ENCODE measurements around the gene PPP3R1. TPM values are rescaled to one million over a fixed set of nuclear protein-coding genes. Genes with fewer than 3 reads are reported as not detected.

Gene PPP3R1
- total and polyA plus RNA-seq, 9 of the 15 experiments (the other 6 are each of a cell fraction or from before 2014, with no cell fraction given) = 3.7 to 70.0 (median 24.8) TPM

DNA sequence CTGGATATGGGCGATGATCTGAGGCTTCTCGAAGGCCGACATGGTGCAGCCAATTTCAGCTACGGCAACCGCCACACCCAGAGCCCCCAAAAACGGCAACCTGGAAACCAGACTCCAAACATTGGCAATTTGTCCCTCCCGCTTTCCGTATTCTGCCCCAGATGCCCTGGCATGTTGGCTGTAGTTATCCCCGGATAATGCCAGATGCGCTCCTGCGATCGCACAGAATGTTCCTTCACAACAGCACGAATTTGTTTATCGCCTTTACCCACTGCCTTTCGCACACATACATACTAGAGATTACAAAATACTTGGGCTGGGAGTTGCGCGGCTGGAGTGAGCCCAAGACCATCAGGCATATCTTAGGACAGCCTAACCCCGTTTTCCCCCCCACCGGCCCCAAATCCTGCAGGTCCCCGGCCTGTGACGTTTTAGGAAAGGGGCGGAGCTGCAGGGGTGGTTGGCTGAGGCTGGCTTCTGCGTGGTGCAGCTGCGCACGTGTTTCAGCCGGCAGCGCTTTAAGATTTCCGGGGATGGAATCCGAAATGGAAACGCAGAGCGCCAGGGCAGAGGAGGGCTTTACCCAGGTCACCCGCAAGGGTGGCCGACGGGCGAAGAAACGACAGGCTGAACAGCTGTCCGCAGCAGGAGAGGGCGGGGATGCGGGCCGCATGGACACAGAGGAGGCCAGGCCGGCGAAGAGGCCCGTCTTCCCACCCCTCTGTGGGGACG is 94.8 kb downstream of the PPP3R1 start, which contains the start of gene PNO1 (continued):
- TF ChIP-seq SMARCE1 (IDR thresholded peaks at IDR 0.05) (no peak; the same call in 1 of the 2 replicates), MCM3 (IDR thresholded peaks at IDR 0.05) (no peak), NBN (IDR thresholded peaks at IDR 0.05; ENCODE audit: low read depth) (no peak; the same call in 1 of the 2 replicates), FOXJ3 (CRISPR knock-in tag; IDR thresholded peaks at IDR 0.05) (no peak), ZNF75A (CRISPR knock-in tag; IDR thresholded peaks at IDR 0.05) (no peak), FOXA1 (IDR thresholded peaks at IDR 0.05; ENCODE audit: borderline replicate concordance) (no peak), HMG20B (CRISPR knock-in tag; IDR thresholded peaks at IDR 0.05) (no peak), NEUROD1 (IDR thresholded peaks at IDR 0.05; ENCODE audit: borderline replicate concordance, low read depth, low read length, partially characterized antibody) (peak; percentile 83), JUNB (CRISPR knock-in tag; conservative IDR thresholded peaks at IDR 0.05) (no peak), NR2C2 (CRISPR knock-in tag; IDR thresholded peaks at IDR 0.05) (no peak), NR2C2 (tag; IDR thresholded peaks at IDR 0.05) (peak; percentile 80), ZFP30 (CRISPR knock-in tag; IDR thresholded peaks at IDR 0.05; ENCODE audit: borderline replicate concordance) (no peak), ZSCAN32 (CRISPR knock-in tag; IDR thresholded peaks at IDR 0.05) (no peak), ZNF3 (CRISPR knock-in tag; IDR thresholded peaks at IDR 0.05) (no peak), BHLHE40 (IDR thresholded peaks at IDR 0.05; ENCODE audit: low read length) (peak; percentile 89), ZNF583 (CRISPR knock-in tag; IDR thresholded peaks at IDR 0.05) (no peak)
- TF ChIP-seq, protein P1, sequence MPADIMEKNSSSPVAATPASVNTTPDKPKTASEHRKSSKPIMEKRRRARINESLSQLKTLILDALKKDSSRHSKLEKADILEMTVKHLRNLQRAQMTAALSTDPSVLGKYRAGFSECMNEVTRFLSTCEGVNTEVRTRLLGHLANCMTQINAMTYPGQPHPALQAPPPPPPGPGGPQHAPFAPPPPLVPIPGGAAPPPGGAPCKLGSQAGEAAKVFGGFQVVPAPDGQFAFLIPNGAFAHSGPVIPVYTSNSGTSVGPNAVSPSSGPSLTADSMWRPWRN (IDR thresholded peaks at IDR 0.05; ENCODE audit: low read depth) = no peak
- TF ChIP-seq, protein P2, sequence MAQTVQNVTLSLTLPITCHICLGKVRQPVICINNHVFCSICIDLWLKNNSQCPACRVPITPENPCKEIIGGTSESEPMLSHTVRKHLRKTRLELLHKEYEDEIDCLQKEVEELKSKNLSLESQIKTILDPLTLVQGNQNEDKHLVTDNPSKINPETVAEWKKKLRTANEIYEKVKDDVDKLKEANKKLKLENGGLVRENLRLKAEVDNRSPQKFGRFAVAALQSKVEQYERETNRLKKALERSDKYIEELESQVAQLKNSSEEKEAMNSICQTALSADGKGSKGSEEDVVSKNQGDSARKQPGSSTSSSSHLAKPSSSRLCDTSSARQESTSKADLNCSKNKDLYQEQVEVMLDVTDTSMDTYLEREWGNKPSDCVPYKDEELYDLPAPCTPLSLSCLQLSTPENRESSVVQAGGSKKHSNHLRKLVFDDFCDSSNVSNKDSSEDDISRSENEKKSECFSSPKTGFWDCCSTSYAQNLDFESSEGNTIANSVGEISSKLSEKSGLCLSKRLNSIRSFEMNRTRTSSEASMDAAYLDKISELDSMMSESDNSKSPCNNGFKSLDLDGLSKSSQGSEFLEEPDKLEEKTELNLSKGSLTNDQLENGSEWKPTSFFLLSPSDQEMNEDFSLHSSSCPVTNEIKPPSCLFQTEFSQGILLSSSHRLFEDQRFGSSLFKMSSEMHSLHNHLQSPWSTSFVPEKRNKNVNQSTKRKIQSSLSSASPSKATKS (CRISPR knock-in tag; IDR thresholded peaks at IDR 0.05) = no peak
- TF ChIP-seq, protein P3, sequence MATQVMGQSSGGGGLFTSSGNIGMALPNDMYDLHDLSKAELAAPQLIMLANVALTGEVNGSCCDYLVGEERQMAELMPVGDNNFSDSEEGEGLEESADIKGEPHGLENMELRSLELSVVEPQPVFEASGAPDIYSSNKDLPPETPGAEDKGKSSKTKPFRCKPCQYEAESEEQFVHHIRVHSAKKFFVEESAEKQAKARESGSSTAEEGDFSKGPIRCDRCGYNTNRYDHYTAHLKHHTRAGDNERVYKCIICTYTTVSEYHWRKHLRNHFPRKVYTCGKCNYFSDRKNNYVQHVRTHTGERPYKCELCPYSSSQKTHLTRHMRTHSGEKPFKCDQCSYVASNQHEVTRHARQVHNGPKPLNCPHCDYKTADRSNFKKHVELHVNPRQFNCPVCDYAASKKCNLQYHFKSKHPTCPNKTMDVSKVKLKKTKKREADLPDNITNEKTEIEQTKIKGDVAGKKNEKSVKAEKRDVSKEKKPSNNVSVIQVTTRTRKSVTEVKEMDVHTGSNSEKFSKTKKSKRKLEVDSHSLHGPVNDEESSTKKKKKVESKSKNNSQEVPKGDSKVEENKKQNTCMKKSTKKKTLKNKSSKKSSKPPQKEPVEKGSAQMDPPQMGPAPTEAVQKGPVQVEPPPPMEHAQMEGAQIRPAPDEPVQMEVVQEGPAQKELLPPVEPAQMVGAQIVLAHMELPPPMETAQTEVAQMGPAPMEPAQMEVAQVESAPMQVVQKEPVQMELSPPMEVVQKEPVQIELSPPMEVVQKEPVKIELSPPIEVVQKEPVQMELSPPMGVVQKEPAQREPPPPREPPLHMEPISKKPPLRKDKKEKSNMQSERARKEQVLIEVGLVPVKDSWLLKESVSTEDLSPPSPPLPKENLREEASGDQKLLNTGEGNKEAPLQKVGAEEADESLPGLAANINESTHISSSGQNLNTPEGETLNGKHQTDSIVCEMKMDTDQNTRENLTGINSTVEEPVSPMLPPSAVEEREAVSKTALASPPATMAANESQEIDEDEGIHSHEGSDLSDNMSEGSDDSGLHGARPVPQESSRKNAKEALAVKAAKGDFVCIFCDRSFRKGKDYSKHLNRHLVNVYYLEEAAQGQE (IDR thresholded peaks at IDR 0.05; ENCODE audit: borderline replicate concordance) = peak; percentile 36; the same call in 1 of the 2 replicates
- TF ChIP-seq, protein P3 (CRISPR knock-in tag; IDR thresholded peaks at IDR 0.05; ENCODE audit: low read depth) = no peak

All from K562 (cell line).